Type B pancreatic cell (in vitro differentiated cells): ENCODE data around the gene CYP4Z1. TPM values are rescaled to one million over a fixed set of nuclear protein-coding genes. Genes with fewer than 3 reads are reported as not detected.
A peak's percentile ranks its signal among the peaks of the same experiment; 100 is the strongest.
"Not testable (repeated sequence)": the region's sequence is repeated elsewhere in the genome, so short reads cannot be mapped to it uniquely, and the experiment has no call there.

Experiments used
- DNase-seq: peaks from one replicate; pipeline ENCODE4 v3.0.0; 2021; ENCODE audit warnings: mixed read lengths; ENCODE audit not compliant: unreplicated experiment; ENCODE audit errors: extremely low spot score
- H3K27ac Mint-ChIP-seq: 2 replicates; pipeline ENCODE4 v1.8.0; 2021; ENCODE audit warnings: mild to moderate bottlenecking, mixed read lengths
- H3K27me3 Mint-ChIP-seq: 2 replicates; pipeline ENCODE4 v1.8.0; 2021; ENCODE audit warnings: mixed read lengths
- H3K36me3 Mint-ChIP-seq: 2 replicates; pipeline ENCODE4 v1.8.0; 2021; ENCODE audit warnings: mixed read lengths
- H3K4me1 Mint-ChIP-seq: one replicate; pipeline ENCODE4 v1.8.0; 2021; ENCODE audit warnings: mixed read lengths; ENCODE audit not compliant: unreplicated experiment
- H3K4me3 Mint-ChIP-seq: 2 replicates; pipeline ENCODE4 v1.8.0; 2021; ENCODE audit warnings: mild to moderate bottlenecking, mixed read lengths
- H3K9me3 Mint-ChIP-seq: 2 replicates; pipeline ENCODE4 v1.8.0; 2021; ENCODE audit warnings: mixed read lengths
- total RNA-seq: library from RNA; stranded (reverse); gene quantifications from 2 replicates; pipeline ENCODE4 v1.2.1, GENCODE V29; 2021; ENCODE audit warnings: low replicate concordance
- TF ChIP-seq, protein P1 (sequence below): fragments of 200-600 bp; sonication (generic); conservative IDR thresholded peaks from 2 replicates; pipeline ENCODE4 v1.5.0; 2021; ENCODE audit warnings: antibody characterized with exemption, mild to moderate bottlenecking

The CYP4Z1 gene
- total RNA-seq, 1 donor from 2014 or later, result not detected

DNA sequence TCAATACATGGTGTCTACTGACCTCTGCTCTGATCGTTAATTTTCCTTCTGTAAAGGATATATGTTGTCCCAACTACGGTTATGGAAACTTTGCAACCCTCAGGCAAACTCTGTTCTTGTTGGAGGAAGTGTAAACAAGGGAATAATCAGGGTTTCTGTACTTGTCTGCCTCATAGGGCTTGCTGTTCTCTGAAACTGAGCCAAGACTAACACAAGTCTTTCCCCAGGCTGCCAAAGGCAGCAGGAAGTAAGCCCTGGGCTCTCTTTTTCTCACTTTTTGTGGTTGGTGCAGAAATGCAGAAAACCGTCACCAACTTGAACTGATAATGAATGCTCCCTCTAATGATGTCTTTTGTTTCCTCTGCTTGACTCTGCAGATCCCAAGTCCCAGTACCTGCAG lies 36.0 kb upstream of the CYP4Z1 start:
- Mint-ChIP-seq H3K27ac (no peak overlapping the region), H3K9me3 (no peaks in the 10 kb centered on the region), H3K4me3 (no peak overlapping the region), H3K36me3 (no peaks in the 10 kb centered on the region), H3K4me1 (no peaks in the 10 kb centered on the region), H3K27me3 (peaks cover 31% of the 10 kb centered on the region)
- no peak for DNase-seq
- TF ChIP-seq, protein P1, sequence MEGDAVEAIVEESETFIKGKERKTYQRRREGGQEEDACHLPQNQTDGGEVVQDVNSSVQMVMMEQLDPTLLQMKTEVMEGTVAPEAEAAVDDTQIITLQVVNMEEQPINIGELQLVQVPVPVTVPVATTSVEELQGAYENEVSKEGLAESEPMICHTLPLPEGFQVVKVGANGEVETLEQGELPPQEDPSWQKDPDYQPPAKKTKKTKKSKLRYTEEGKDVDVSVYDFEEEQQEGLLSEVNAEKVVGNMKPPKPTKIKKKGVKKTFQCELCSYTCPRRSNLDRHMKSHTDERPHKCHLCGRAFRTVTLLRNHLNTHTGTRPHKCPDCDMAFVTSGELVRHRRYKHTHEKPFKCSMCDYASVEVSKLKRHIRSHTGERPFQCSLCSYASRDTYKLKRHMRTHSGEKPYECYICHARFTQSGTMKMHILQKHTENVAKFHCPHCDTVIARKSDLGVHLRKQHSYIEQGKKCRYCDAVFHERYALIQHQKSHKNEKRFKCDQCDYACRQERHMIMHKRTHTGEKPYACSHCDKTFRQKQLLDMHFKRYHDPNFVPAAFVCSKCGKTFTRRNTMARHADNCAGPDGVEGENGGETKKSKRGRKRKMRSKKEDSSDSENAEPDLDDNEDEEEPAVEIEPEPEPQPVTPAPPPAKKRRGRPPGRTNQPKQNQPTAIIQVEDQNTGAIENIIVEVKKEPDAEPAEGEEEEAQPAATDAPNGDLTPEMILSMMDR, result no peak

DNA sequence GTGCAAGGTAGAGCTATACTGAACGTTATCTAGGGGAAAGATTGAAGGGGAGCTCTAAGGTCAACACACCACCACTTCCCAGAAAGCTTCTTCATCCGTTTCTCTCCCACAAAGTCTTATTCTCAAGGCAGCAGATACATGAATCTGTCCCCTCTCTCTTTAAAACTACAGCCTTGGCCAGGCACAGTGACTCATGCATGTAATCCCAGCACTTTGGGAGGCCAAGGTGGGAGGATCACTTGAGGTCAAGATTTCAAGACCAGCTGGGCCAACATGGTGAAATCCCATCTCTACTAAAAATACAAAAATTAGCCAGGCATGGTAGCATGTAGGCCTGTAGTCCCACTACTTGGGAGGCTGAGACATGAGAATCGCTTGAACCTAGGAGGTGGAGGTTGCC lies 35.4 kb upstream of the CYP4Z1 start:
- no peaks in the 10 kb centered on the region for H3K36me3 Mint-ChIP-seq
- no peak overlapping the region for H3K4me3 Mint-ChIP-seq
- no peak for DNase-seq
- no peaks in the 10 kb centered on the region for H3K4me1 Mint-ChIP-seq
- no peak overlapping the region for H3K27ac Mint-ChIP-seq
- H3K9me3 Mint-ChIP-seq, result no peaks in the 10 kb centered on the region
- TF ChIP-seq, protein P1, result no peak
- peaks cover 31% of the 10 kb centered on the region for H3K27me3 Mint-ChIP-seq

DNA sequence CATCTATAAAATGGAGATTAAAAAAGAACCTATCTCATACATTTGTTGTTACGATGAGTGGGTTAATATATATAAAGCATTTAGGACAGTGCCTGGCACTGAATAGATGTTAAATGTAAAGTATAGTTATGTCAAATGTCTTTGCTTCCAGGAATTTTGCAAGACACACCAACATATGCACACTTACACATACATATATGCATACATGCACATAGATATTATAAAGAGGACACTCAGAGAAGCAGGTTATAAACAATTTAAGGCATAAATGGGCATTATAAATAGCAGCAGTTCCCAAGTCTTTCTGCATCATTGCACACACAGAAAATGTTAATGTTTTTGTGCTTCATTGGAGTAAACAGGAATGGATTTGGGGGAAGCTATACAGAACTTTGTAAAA lies 30.3 kb upstream of the CYP4Z1 start:
- Mint-ChIP-seq H3K27ac (no peak overlapping the region), H3K27me3 (peaks cover 28% of the 10 kb centered on the region), H3K4me1 (no peaks in the 10 kb centered on the region), H3K36me3 (no peaks in the 10 kb centered on the region), H3K4me3 (no peak overlapping the region), H3K9me3 (no peaks in the 10 kb centered on the region)
- TF ChIP-seq, protein P1, result no peak
- DNase-seq, result no peak

DNA sequence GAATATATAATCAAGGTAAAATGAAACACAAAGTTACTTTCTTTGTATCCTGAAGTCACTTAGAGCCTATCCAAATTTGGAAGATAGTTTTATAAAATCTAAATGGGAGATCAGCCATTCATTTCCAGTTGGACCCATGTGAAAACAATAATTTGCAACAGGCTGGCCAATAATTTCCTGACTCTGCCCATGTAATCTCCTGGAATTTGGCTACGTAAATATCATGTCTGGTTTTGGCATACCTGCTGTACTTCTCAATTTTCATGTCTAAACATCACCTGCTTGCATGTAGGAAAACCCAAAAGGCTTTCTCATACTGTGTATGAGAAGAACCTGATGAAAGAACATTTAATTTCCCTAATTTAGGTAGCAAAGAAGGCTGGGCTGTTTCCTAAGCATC lies 7.7 kb upstream of the CYP4Z1 start:
- Mint-ChIP-seq H3K27me3 (peaks cover 30% of the 10 kb centered on the region), H3K4me1 (no peaks in the 10 kb centered on the region), H3K27ac (no peak overlapping the region), H3K36me3 (no peaks in the 10 kb centered on the region), H3K9me3 (no peaks in the 10 kb centered on the region), H3K4me3 (no peak overlapping the region)
- DNase-seq, result no peak
- TF ChIP-seq, protein P1, result no peak

DNA sequence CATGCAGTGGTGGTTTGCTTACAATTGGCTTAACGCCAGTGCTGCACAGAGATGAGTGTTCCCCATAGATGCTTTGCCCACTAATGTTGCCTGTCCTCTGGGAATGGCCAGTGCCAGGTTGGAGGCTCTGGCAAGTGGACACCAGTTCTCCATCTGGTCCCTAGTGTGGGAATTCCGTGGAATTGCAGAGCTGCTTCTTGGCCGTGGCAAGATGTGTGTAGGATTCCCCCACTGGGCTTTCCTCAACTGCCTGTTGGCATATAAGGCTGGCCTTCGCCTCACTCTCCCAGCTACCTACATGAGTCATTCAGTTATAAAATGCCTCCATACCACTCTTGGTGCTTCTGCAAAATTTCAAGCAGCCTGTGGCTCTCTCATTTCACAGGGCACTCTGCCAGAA lies 2.0 kb downstream of the CYP4Z1 start:
- H3K27ac Mint-ChIP-seq, H3K9me3 Mint-ChIP-seq, DNase-seq, H3K36me3 Mint-ChIP-seq, H3K4me3 Mint-ChIP-seq, H3K4me1 Mint-ChIP-seq: not testable (repeated sequence)
- peaks cover 49% of the 10 kb centered on the region for H3K27me3 Mint-ChIP-seq

DNA sequence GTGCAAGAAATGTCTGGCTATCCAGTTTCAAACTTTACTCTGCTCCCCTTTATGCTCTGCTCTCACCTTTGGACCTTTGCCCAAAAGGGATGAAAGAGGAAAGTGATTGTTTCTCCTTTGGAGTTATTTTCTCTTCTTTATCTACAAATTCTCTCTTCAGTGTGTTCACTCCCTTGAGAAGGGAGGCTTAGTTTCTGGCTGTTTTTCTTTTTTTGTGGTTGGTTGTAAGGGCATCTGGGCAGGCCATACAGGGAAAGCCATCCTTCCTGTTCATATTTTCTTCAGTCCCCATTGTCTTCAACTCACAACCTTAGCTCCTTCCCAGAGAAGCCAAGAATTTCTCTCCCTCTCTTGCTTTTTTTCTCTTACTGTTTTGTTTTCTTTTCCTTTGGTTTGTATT lies 2.5 kb downstream of the CYP4Z1 start:
- not testable (repeated sequence) for H3K9me3 Mint-ChIP-seq, DNase-seq, H3K4me1 Mint-ChIP-seq, H3K4me3 Mint-ChIP-seq, H3K27ac Mint-ChIP-seq, H3K36me3 Mint-ChIP-seq
- H3K27me3 Mint-ChIP-seq, result peaks cover 46% of the 10 kb centered on the region

DNA sequence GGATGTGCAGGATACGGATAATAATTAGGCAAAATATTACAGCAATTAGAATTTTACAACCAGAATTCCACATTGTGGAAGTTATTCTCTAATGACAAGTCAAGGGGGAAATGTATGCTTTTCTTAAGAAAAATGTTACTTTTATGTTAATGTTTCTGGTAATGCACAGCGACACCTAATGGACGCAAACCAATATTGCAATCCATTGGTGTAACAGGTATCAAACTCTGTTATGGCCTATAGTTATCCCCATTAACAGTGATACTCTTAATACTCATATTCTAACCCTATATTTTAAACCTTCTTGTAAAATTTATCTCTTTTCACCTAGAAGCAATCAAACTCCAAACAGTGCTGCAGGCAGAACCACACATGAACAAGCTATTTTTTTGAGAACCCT lies 22.3 kb downstream of the CYP4Z1 start:
- H3K27me3 Mint-ChIP-seq, H3K36me3 Mint-ChIP-seq, H3K9me3 Mint-ChIP-seq, H3K4me1 Mint-ChIP-seq, H3K4me3 Mint-ChIP-seq, H3K27ac Mint-ChIP-seq, DNase-seq: not testable (repeated sequence)
- TF ChIP-seq, protein P1, result peak; percentile 77
